Left hindlimb (tissue), 1 donor: Measurements from ENCODE around the gene CD177.
"Not testable (repeated sequence)": the region's sequence is repeated elsewhere in the genome, so short reads cannot be mapped to it uniquely, and the experiment has no call there.

Source experiments
- DNase-seq: peaks from one replicate; pipeline ENCODE4 v3.0.0-alpha.2; 2018

Gene CD177

GRCh38 chr19:43382586-43383216 is 29.2 kb downstream of the CD177 start:
- DNase-seq = not testable (repeated sequence)

GRCh38 chr19:43383254-43383653 is 29.8 kb downstream of the CD177 start:
- DNase-seq = not testable (repeated sequence)

- not testable (repeated sequence) for DNase-seq
Observed at GRCh38 chr19:43383759-43384158, 30.3 kb downstream of the CD177 start.

- DNase-seq = not testable (repeated sequence)
Observed at GRCh38 chr19:43390903-43391551, 37.5 kb downstream of the CD177 start.

GRCh38 chr19:43391552-43391935 is 38.1 kb downstream of the CD177 start:
- DNase-seq = not testable (repeated sequence)

GRCh38 chr19:43393501-43393900 is 40.0 kb downstream of the CD177 start:
- not testable (repeated sequence) for DNase-seq

- no peak for DNase-seq
Observed at GRCh38 chr19:43395561-43395960, 42.1 kb downstream of the CD177 start.

GRCh38 chr19:43406297-43406696 is 52.8 kb downstream of the CD177 start:
- no peak for DNase-seq

- DNase-seq = no peak
Observed at GRCh38 chr19:43407416-43408005, 54.0 kb downstream of the CD177 start.

GRCh38 chr19:43408043-43408442 is 54.6 kb downstream of the CD177 start:
- DNase-seq = no peak

GRCh38 chr19:43409415-43409814 is 55.9 kb downstream of the CD177 start:
- DNase-seq = no peak

- no peak for DNase-seq
Observed at GRCh38 chr19:43412441-43412840, 59.0 kb downstream of the CD177 start.
